ENCODE data around the gene GNB1L. TPM values are rescaled to one million over a fixed set of nuclear protein-coding genes. Genes with fewer than 3 reads are reported as not detected.

GNB1L gene
- total and polyA plus RNA-seq, 9 of the 15 experiments (the other 6 are each of a cell fraction or from before 2014, with no cell fraction given): 0.56 to 50.5 (median 10.2) TPM

DNA sequence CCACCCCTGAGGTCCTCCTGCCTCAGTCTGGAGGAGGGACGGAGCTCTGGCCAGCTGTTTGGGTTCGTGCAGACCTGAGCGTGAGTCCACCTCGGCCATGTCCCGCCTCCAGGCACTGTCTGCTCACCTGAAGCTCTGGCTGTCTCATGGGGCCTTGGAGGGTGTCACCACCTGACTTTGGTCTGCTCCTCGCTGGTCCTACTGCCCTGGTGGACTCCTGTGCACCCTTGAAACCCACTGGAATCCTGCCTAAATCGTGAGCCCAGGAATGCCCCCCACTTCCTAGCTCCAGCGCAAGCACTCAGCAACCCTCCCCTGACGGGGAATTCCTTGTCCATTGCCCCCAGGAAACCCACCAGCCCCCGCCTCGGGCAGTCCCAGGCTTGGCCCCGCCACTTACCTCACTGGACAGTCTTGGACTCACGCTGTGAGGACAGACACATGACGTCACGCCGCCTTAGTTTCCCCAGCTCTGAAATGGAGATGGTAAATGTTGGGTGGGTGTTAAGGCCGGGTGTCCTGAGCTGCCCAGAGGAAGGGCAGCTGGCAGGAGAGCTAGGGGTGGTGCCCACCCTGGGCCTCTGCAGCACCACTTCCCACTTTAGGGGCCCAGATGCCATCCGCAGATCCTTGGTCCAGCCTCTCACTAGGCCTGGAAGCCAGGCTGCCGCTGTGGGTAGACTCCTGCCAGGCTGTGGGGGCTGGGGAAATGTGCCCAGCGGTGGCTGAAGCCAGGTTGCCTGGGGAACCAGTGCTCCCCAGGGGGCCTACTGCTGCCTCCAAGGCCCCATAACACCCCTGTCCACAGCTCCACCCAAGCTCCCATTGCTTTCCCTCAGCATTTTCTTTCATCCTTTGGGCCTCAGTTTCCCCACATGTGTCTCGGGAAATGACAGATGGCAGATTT lies 112.3 kb downstream of the GNB1L start (continued):
- TF ChIP-seq TAF9B (IDR thresholded peaks at IDR 0.05; ENCODE audit: partially characterized antibody) (no peak), ATF1 (CRISPR knock-in tag; IDR thresholded peaks at IDR 0.05) (no peak), ATF1 (tag; IDR thresholded peaks at IDR 0.05) (peak; percentile 88), ZKSCAN1 (IDR thresholded peaks at IDR 0.05; ENCODE audit: low read depth, low read length) (no peak), MCM3 (IDR thresholded peaks at IDR 0.05) (peak; percentile 79; the same call in 1 of the 2 replicates)

GRCh38 chr22:19741053-19741452 lies 113.6 kb downstream of the GNB1L start:
- Histone ChIP-seq H3K4me2 (ENCODE audit: insufficient read depth, low read length) (no peak overlapping the region), H3K4me3 (no peak overlapping the region), H2AFZ (ENCODE audit: low read depth, low read length) (no peak overlapping the region), H3K27me3 (ENCODE audit: control insufficient read depth in 2 of 2, insufficient read depth in 2 of 2, low read length in 2 of 2) (peaks cover 0 to 57% of the 10 kb centered on the region in 2 experiments; a peak in 3 of 5 replicates), H3K9me3 (replicated peaks; ENCODE audit: control insufficient read depth, insufficient read depth, low read depth, low read length) (no peaks in the 10 kb centered on the region), H3K9me1 (ENCODE audit: control insufficient read depth, insufficient read depth, low read length) (no peaks in the 10 kb centered on the region), H3K4me1 (replicated peaks in 1 of 2; ENCODE audit: control insufficient read depth in 2 of 2, insufficient read depth in 2 of 2, low read length in 2 of 2) (peaks cover 0 to 79% of the 10 kb centered on the region in 2 experiments; a peak in 2 of 5 replicates), H3K9ac (ENCODE audit: insufficient read depth in 1 of 2, low read depth in 2 of 2, low read length in 2 of 2) (peak overlapping the region in 1 of 2 experiments; percentile 0; a peak in 1 of 4 replicates), H3K36me3 (ENCODE audit: control insufficient read depth, insufficient read depth, low read length) (no peaks in the 10 kb centered on the region), H4K20me1 (replicated peaks; ENCODE audit: control insufficient read depth, insufficient read depth, low read length) (peaks cover 35% of the 10 kb centered on the region), H3K79me2 (ENCODE audit: control insufficient read depth, insufficient read depth, low read length) (no peaks in the 10 kb centered on the region), H3K27ac (ENCODE audit: extremely low read depth, low read depth, low read length) (no peak overlapping the region)
- ATAC-seq (peak; percentile 1; the same call in 1 of the 3 replicates), DNase-seq (ENCODE audit: extremely low read depth in 1 of 4, low spot score in 3 of 4) (no peak), FAIRE-seq (peak; percentile 52)
- in situ Hi-C loops (cut with MboI) (no loop called here), intact Hi-C loops (cut with micrococcal nuclease) (no loop called here)
- ChIA-PET POLR2A (interaction anchor here (0.5 to 3.8 kb wide), 7 partner anchors 10 to 171 kb away, joined by 3 to 30 read pairs (median 3); no protein-coding TSS in a partner anchor), CTCF (ENCODE audit: low intra/inter-chr PET ratio) (no interaction called here)
- 12% methylated on average over 7 of the region's 7 CpGs for WGBS (ENCODE audit: insufficient coverage, low coverage, missing lambda C conversion rate)
- no TSS peak for BruUV-seq (replicated peaks)
- 0 out of 4 replicates have a peak, but pooled peaks of 1 of the 2 experiments have one; percentile 52 for TF ChIP-seq MLX (CRISPR knock-in tag; conservative IDR thresholded peaks at IDR 0.05)
- TF ChIP-seq TRIM24 (IDR thresholded peaks at IDR 0.05): no peak
- TF ChIP-seq, protein P1, sequence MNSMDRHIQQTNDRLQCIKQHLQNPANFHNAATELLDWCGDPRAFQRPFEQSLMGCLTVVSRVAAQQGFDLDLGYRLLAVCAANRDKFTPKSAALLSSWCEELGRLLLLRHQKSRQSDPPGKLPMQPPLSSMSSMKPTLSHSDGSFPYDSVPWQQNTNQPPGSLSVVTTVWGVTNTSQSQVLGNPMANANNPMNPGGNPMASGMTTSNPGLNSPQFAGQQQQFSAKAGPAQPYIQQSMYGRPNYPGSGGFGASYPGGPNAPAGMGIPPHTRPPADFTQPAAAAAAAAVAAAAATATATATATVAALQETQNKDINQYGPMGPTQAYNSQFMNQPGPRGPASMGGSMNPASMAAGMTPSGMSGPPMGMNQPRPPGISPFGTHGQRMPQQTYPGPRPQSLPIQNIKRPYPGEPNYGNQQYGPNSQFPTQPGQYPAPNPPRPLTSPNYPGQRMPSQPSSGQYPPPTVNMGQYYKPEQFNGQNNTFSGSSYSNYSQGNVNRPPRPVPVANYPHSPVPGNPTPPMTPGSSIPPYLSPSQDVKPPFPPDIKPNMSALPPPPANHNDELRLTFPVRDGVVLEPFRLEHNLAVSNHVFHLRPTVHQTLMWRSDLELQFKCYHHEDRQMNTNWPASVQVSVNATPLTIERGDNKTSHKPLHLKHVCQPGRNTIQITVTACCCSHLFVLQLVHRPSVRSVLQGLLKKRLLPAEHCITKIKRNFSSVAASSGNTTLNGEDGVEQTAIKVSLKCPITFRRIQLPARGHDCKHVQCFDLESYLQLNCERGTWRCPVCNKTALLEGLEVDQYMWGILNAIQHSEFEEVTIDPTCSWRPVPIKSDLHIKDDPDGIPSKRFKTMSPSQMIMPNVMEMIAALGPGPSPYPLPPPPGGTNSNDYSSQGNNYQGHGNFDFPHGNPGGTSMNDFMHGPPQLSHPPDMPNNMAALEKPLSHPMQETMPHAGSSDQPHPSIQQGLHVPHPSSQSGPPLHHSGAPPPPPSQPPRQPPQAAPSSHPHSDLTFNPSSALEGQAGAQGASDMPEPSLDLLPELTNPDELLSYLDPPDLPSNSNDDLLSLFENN (IDR thresholded peaks at IDR 0.05; ENCODE audit: low read depth in 2 of 2, low read length in 2 of 2): 0 out of 4 replicates have a peak, but pooled peaks of 1 of the 2 experiments have one; percentile 49
- no peak for TF ChIP-seq POLR2B (IDR thresholded peaks at IDR 0.05; ENCODE audit: low read depth, partially characterized antibody)
- peak; percentile 94 for TF ChIP-seq ZBTB17 (CRISPR knock-in tag; IDR thresholded peaks at IDR 0.05)
- TF ChIP-seq ZBTB7A (IDR thresholded peaks at IDR 0.05; ENCODE audit: borderline replicate concordance, control insufficient read depth, low read depth, low read length): 0 out of 2 replicates have a peak, but pooled peaks have one; percentile 1
- TF ChIP-seq PHB (CRISPR knock-in tag; IDR thresholded peaks at IDR 0.05): peak; percentile 54; the same call in 1 of the 2 replicates
- TF ChIP-seq MLLT1 (IDR thresholded peaks at IDR 0.05): peak in 1 of 2 experiments; percentile 95; a peak in 2 of 4 replicates
- no peak for TF ChIP-seq SMAD1 (IDR thresholded peaks at IDR 0.05; ENCODE audit: low read depth, low read length, partially characterized antibody)
- no peak for TF ChIP-seq MAFG (tag; conservative IDR thresholded peaks at IDR 0.05)
